Stimulated activated CD4-positive, alpha-beta T cell treated with anti-CD3 and anti-CD28 coated beads, Interleukin-1b, Interleukin-23, amount 100 ng/mL, for 24 hours (primary cell): ENCODE results near the gene LRRC15.

ENCODE experiments used
- DNase-seq, 4 experiments: peaks; one replicate each; pipeline ENCODE4 v3.0.0-alpha.2; 2020; ENCODE audit warnings: low read depth in 4 of 4, low spot score in 1 of 4

The LRRC15 gene

GRCh38 chr3:194364652-194365434, 4.7 kb downstream of the LRRC15 start:
- no peak for DNase-seq

- DNase-seq, result no peak
These were observed 5.3 kb downstream of the LRRC15 start for GRCh38 chr3:194364314-194364651.

GRCh38 chr3:194360568-194360967, 9.0 kb downstream of the LRRC15 start:
- no peak for DNase-seq

GRCh38 chr3:194357681-194358080, 11.9 kb downstream of the LRRC15 start:
- no peak for DNase-seq

GRCh38 chr3:194355379-194355778, 14.2 kb downstream of the LRRC15 start:
- DNase-seq, result no peak

GRCh38 chr3:194354315-194354714, 15.2 kb downstream of the LRRC15 start:
- no peak for DNase-seq

- no peak for DNase-seq
These were observed 16.8 kb downstream of the LRRC15 start for GRCh38 chr3:194352667-194353246.

GRCh38 chr3:194351952-194352536, 17.5 kb downstream of the LRRC15 start:
- DNase-seq, result no peak

- no peak for DNase-seq
These were observed 18.4 kb downstream of the LRRC15 start, which contains the start of gene CPN2 for GRCh38 chr3:194351080-194351672. TSS of gene CPN2 (minus strand) at chr3:194351328. CDS start at chr3:194342702, 8,626 bp downstream.

GRCh38 chr3:194350726-194351071, 18.8 kb downstream of the LRRC15 start:
- DNase-seq, result no peak

GRCh38 chr3:194348354-194348753, 21.2 kb downstream of the LRRC15 start:
- no peak for DNase-seq

GRCh38 chr3:194346621-194347020, 22.9 kb downstream of the LRRC15 start:
- DNase-seq, result no peak

GRCh38 chr3:194346035-194346434, 23.5 kb downstream of the LRRC15 start:
- no peak for DNase-seq

GRCh38 chr3:194344012-194344411, 25.5 kb downstream of the LRRC15 start:
- DNase-seq, result peak; percentile 47 to 74 (median 54)

- no peak for DNase-seq
These were observed 26.0 kb downstream of the LRRC15 start for GRCh38 chr3:194343561-194343893.

- no peak for DNase-seq
These were observed 26.5 kb downstream of the LRRC15 start for GRCh38 chr3:194342861-194343560.

- DNase-seq, result no peak
These were observed 28.7 kb downstream of the LRRC15 start for GRCh38 chr3:194340757-194341400.

- no peak for DNase-seq
These were observed 29.7 kb downstream of the LRRC15 start for GRCh38 chr3:194339840-194340239.

GRCh38 chr3:194339356-194339755, 30.2 kb downstream of the LRRC15 start:
- DNase-seq, result no peak

- DNase-seq, result no peak
These were observed 31.4 kb downstream of the LRRC15 start for GRCh38 chr3:194337965-194338753.
